HepG2 (cell line): Measurements from ENCODE around the gene CCDC66. TPM values are rescaled to one million over a fixed set of nuclear protein-coding genes. Genes with fewer than 3 reads are reported as not detected.

ENCODE experiments used
- DNMT3B ChIP-seq: conservative IDR thresholded peaks from 2 replicates; pipeline ENCODE4 v1.6.1; 2016; ENCODE audit warnings: missing biosample characterization, control low read depth
- NFE2L1 ChIP-seq: sonication (generic); formaldehyde crosslinking; IDR thresholded peaks from 2 replicates; pipeline ENCODE4 v1.4.0; 2020; ENCODE audit warnings: missing genetic modification reagents, mild to moderate bottlenecking, borderline replicate concordance
- XBP1 ChIP-seq: sonication (generic); formaldehyde crosslinking; IDR thresholded peaks from 2 replicates; pipeline ENCODE4 v1.5.0; 2020; ENCODE audit warnings: missing genetic modification reagents
- ZNF17 ChIP-seq: sonication (generic); formaldehyde crosslinking; IDR thresholded peaks from 2 replicates; pipeline ENCODE4 v1.5.0; 2020; ENCODE audit warnings: mild to moderate bottlenecking, missing genetic modification reagents
- ZNF207 ChIP-seq: fragments of 450-650 bp; IDR thresholded peaks from 2 replicates; pipeline ENCODE4 v1.6.1; 2016; ENCODE audit warnings: antibody characterized with exemption, borderline replicate concordance
- ZNF253 ChIP-seq: sonication (generic); formaldehyde crosslinking; IDR thresholded peaks from 2 replicates; pipeline ENCODE4 v1.8.0; 2022; ENCODE audit warnings: mild to moderate bottlenecking, missing genetic modification reagents, borderline replicate concordance
- ZNF350 ChIP-seq: sonication (generic); formaldehyde crosslinking; IDR thresholded peaks from 2 replicates; pipeline ENCODE4 v1.4.0; 2020; ENCODE audit warnings: mild to moderate bottlenecking, low read depth, missing genetic modification reagents, borderline replicate concordance
- ZNF383 ChIP-seq: sonication (generic); formaldehyde crosslinking; IDR thresholded peaks from 2 replicates; pipeline ENCODE4 v1.4.0; 2020; ENCODE audit warnings: missing genetic modification reagents, mild to moderate bottlenecking, borderline replicate concordance
- ZNF546 ChIP-seq: sonication (generic); formaldehyde crosslinking; conservative IDR thresholded peaks from 2 replicates; pipeline ENCODE4 v1.8.1; 2023; ENCODE audit warnings: mild to moderate bottlenecking, missing genetic modification reagents
- ZNF564 ChIP-seq: sonication (generic); formaldehyde crosslinking; IDR thresholded peaks from 2 replicates; pipeline ENCODE4 v1.8.1; 2023; ENCODE audit warnings: mild to moderate bottlenecking, missing genetic modification reagents
- ZNF646 ChIP-seq: sonication (generic); formaldehyde crosslinking; IDR thresholded peaks from 2 replicates; pipeline ENCODE4 v1.9.0; 2021; ENCODE audit warnings: mild to moderate bottlenecking, missing genetic modification reagents
- polyA plus RNA-seq, 8 experiments: library from polyadenylated mRNA; depleted of rRNA in 3 of 8; stranded (reverse) in 7 of 8; unstranded in 1 of 8; fragments of >200 nt; fragmentation: Illumina TruSeq in 4 of 8; extraction: Trizol in 4 of 8; gene quantifications; 2 replicates each; pipeline versions ENCODE4 v1.2.1 to v1.2.3, GENCODE V29; 2011 to 2016; ENCODE audit warnings: low read depth in 4 of 8, missing spikeins in 1 of 8, mixed read lengths in 1 of 8; ENCODE audit not compliant: insufficient read depth in 1 of 8
- total RNA-seq, 5 experiments: library from RNA; depleted of rRNA; stranded (reverse); fragments of >200 nt; fragmentation: Illumina TruSeq; extraction: Trizol; gene quantifications; 2 replicates each; pipeline ENCODE4 v1.2.3, GENCODE V29; 2016; ENCODE audit warnings: low read depth in 1 of 5
- TF ChIP-seq, protein P1 (sequence below): sonication (generic); formaldehyde crosslinking; IDR thresholded peaks from 2 replicates; pipeline ENCODE4 v1.4.0; 2020; ENCODE audit warnings: mild to moderate bottlenecking, missing genetic modification reagents

Gene CCDC66
- total and polyA plus RNA-seq, 2 of the 13 experiments (the other 11 are each of a cell fraction or from before 2014, with no cell fraction given) = 8.4 to 19.9 TPM

DNA sequence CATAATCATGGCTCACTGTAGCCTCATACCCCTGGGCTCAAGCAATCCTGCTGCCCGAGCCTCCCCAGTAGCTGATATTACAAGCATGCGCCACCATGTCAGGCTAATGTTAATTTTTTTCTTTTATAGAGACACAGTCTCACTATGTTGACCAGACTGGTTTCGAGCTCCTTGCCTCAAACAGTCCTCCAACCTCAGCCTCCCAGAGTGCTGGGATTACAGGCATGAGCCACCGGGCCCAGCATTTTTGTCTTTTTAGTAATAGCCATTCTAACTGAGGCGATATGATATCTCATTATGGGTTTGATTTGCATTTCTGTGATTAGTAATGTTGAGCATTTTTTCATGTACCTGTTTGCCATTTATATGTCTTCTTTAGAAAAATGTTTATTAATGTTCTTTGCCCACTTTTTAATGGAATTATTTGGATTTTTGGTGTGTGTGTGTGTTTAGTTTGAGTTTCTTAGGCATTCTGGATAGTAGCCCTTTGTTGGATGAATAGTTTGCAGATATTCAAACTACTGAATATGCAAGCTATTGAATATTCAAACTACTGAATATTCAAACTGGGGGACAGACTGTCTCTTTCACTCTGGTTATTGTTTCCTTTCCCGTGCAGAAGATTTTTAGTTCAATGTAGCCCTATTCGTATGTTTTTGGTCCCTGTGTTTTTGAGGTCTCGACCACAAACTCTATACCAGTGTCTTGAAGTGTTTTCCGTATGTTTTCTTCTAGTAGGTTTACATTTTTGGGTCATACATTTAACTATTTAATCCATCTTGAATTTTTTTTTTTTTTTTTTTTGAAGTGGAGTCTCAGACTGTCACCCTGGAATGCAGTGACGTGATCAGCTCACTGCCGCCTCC is 39.2 kb downstream of the CCDC66 start (continued):
- TF ChIP-seq ZNF646 (CRISPR knock-in tag) (no peak), ZNF350 (CRISPR knock-in tag) (no peak), ZNF253 (CRISPR knock-in tag) (no peak), DNMT3B (CRISPR knock-in tag) (no peak), ZNF564 (CRISPR knock-in tag) (no peak), NFE2L1 (no peak), ZNF207 (no peak), ZNF17 (CRISPR knock-in tag) (no peak), XBP1 (CRISPR knock-in tag) (no peak), ZNF383 (CRISPR knock-in tag) (no peak), ZNF546 (CRISPR knock-in tag) (no peak)
- TF ChIP-seq, protein P1, sequence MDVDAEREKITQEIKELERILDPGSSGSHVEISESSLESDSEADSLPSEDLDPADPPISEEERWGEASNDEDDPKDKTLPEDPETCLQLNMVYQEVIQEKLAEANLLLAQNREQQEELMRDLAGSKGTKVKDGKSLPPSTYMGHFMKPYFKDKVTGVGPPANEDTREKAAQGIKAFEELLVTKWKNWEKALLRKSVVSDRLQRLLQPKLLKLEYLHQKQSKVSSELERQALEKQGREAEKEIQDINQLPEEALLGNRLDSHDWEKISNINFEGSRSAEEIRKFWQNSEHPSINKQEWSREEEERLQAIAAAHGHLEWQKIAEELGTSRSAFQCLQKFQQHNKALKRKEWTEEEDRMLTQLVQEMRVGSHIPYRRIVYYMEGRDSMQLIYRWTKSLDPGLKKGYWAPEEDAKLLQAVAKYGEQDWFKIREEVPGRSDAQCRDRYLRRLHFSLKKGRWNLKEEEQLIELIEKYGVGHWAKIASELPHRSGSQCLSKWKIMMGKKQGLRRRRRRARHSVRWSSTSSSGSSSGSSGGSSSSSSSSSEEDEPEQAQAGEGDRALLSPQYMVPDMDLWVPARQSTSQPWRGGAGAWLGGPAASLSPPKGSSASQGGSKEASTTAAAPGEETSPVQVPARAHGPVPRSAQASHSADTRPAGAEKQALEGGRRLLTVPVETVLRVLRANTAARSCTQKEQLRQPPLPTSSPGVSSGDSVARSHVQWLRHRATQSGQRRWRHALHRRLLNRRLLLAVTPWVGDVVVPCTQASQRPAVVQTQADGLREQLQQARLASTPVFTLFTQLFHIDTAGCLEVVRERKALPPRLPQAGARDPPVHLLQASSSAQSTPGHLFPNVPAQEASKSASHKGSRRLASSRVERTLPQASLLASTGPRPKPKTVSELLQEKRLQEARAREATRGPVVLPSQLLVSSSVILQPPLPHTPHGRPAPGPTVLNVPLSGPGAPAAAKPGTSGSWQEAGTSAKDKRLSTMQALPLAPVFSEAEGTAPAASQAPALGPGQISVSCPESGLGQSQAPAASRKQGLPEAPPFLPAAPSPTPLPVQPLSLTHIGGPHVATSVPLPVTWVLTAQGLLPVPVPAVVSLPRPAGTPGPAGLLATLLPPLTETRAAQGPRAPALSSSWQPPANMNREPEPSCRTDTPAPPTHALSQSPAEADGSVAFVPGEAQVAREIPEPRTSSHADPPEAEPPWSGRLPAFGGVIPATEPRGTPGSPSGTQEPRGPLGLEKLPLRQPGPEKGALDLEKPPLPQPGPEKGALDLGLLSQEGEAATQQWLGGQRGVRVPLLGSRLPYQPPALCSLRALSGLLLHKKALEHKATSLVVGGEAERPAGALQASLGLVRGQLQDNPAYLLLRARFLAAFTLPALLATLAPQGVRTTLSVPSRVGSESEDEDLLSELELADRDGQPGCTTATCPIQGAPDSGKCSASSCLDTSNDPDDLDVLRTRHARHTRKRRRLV (CRISPR knock-in tag) = no peak
